GM12878 (cell line): ENCODE measurements around the gene MANEAL. TPM values are rescaled to one million over a fixed set of nuclear protein-coding genes. Genes with fewer than 3 reads are reported as not detected.
A peak's percentile ranks its signal among the peaks of the same experiment; 100 is the strongest.

Experiments
- ATAC-seq: fragments of 200-7000 bp; cut with Tn5 transposase; 3 replicates; pipeline ENCODE4 v1.9.1; 2020; ENCODE audit warnings: mild to moderate bottlenecking, moderate library complexity
- BruUV-seq: library from RNA; stranded (reverse); fragments of 400-500 nt; replicated peaks from 2 replicates; lab custom pipeline; 2021; lab: Mats Ljungman, UMichigan
- CTCF ChIA-PET: fragments of 300-600 bp; sonication (Branson Sonifier 250); formaldehyde crosslinking; extraction: SDS; loops from one replicate; lab custom pipeline; 2021; ENCODE audit warnings: inconsistent platforms; lab: Yijun Ruan, JAX
- POLR2A ChIA-PET: fragments of 350-600 bp; formaldehyde crosslinking; extraction: SDS; loops from one replicate; lab custom pipeline; 2021; ENCODE audit warnings: inconsistent platforms; lab: Charles Lee
- RAD21 ChIA-PET: fragments of 300-600 bp; sonication (Branson Sonifier 250); formaldehyde crosslinking; loops from one replicate; lab custom pipeline; 2023; ENCODE audit warnings: antibody characterized with exemption; ENCODE audit not compliant: unreplicated experiment; lab: Charles Lee
- SMC1A ChIA-PET: fragments of 300-600 bp; sonication (Branson Sonifier 250); formaldehyde crosslinking; loops from one replicate; lab custom pipeline; 2023; ENCODE audit not compliant: unreplicated experiment, uncharacterized antibody; lab: Charles Lee
- DNase-seq: peaks from one replicate; pipeline ENCODE4 v3.0.0-alpha.2; 2011; ENCODE audit warnings: low read depth, low spot score
- FAIRE-seq: peaks from 3 replicates; lab custom pipeline; 2011; peaks lifted over from hg19 to GRCh38; lab: Jason Lieb, UNC
- H2AFZ ChIP-seq: 2 replicates; pipeline ENCODE4 v1.6.0; 2011; ENCODE audit warnings: low read depth, low read length, control low read depth; ENCODE audit not compliant: control insufficient read depth
- H3K27ac ChIP-seq: 2 replicates; pipeline ENCODE4 v1.5.1; 2011; ENCODE audit warnings: control low read depth; ENCODE audit not compliant: control insufficient read depth, insufficient read depth
- H3K27me3 ChIP-seq, 2 experiments: replicated peaks in 1 of 2; 2 replicates each; pipeline versions ENCODE4 v1.6.0 to v1.6.1; 2011; ENCODE audit warnings: low read length in 1 of 2; ENCODE audit not compliant: control insufficient read depth in 2 of 2, insufficient read depth in 2 of 2
- H3K36me3 ChIP-seq, 2 experiments: 2 replicates each; pipeline ENCODE4 v1.5.1; 2011; ENCODE audit warnings: low read length in 1 of 2; ENCODE audit not compliant: control insufficient read depth in 2 of 2, insufficient read depth in 2 of 2
- H3K4me1 ChIP-seq: 2 replicates; pipeline ENCODE4 v1.6.1; 2011; ENCODE audit warnings: mild to moderate bottlenecking, low read length, moderate library complexity, mixed read lengths; ENCODE audit not compliant: control insufficient read depth, insufficient read depth
- H3K4me2 ChIP-seq: 2 replicates; pipeline ENCODE4 v1.6.0; 2011; ENCODE audit warnings: control low read depth; ENCODE audit not compliant: control insufficient read depth, insufficient read depth
- H3K4me3 ChIP-seq: fragments of 200-600 bp; sonication (generic); 2 replicates; pipeline ENCODE4 v1.5.1; 2016
- H3K79me2 ChIP-seq: 2 replicates; pipeline ENCODE4 v1.6.0; 2011; ENCODE audit warnings: low read length; ENCODE audit not compliant: control insufficient read depth, insufficient read depth
- H3K9ac ChIP-seq: 2 replicates; pipeline ENCODE4 v1.8.0; 2011; ENCODE audit warnings: low read length, control low read depth, mixed read lengths; ENCODE audit not compliant: control insufficient read depth, insufficient read depth
- H3K9me3 ChIP-seq: replicated peaks from 3 replicates; pipeline ENCODE4 v1.5.1; 2011; ENCODE audit warnings: mild to moderate bottlenecking, low read length; ENCODE audit not compliant: control insufficient read depth, insufficient read depth
- H4K20me1 ChIP-seq: 2 replicates; pipeline ENCODE4 v1.6.0; 2011; ENCODE audit not compliant: control insufficient read depth, insufficient read depth
- BMI1 ChIP-seq: fragments of 450-650 bp; IDR thresholded peaks from 2 replicates; pipeline ENCODE4 v1.6.1; 2016; ENCODE audit warnings: mild to moderate bottlenecking, moderate library complexity, borderline replicate concordance
- CHD1 ChIP-seq: IDR thresholded peaks from 2 replicates; pipeline ENCODE4 v1.6.1; 2012; ENCODE audit warnings: low read depth, low read length, improper control_type of control experiment
- CREB1 ChIP-seq: IDR thresholded peaks from 2 replicates; pipeline ENCODE4 v1.6.1; 2012; ENCODE audit warnings: low read depth, mild to moderate bottlenecking, inconsistent platforms
- HDAC6 ChIP-seq: fragments of 200-600 bp; sonication (generic); IDR thresholded peaks from one replicate; pipeline ENCODE4 v1.8.0; 2017; ENCODE audit warnings: antibody characterized with exemption; ENCODE audit not compliant: unreplicated experiment
- HDGF ChIP-seq: fragments of 450-650 bp; IDR thresholded peaks from 2 replicates; pipeline ENCODE4 v1.6.1; 2016; ENCODE audit warnings: antibody characterized with exemption
- JUNB ChIP-seq: IDR thresholded peaks from 2 replicates; pipeline ENCODE4 v1.6.1; 2016; ENCODE audit warnings: antibody characterized with exemption, mild to moderate bottlenecking
- JUND ChIP-seq: IDR thresholded peaks from 2 replicates; pipeline ENCODE4 v1.6.1; 2012; ENCODE audit warnings: low read depth, mild to moderate bottlenecking, low read length, improper control_type of control experiment, moderate library complexity
- NR2C2 ChIP-seq: IDR thresholded peaks from 2 replicates; pipeline ENCODE4 v1.6.1; 2011; ENCODE audit warnings: borderline replicate concordance, low read depth; ENCODE audit not compliant: control insufficient read depth, insufficient read length
- PAX8 ChIP-seq: fragments of 450-650 bp; IDR thresholded peaks from 2 replicates; pipeline ENCODE4 v1.6.1; 2017; ENCODE audit warnings: mild to moderate bottlenecking, moderate library complexity
- PML ChIP-seq: IDR thresholded peaks from 2 replicates; pipeline ENCODE4 v1.6.1; 2012; ENCODE audit warnings: low read length, inconsistent platforms
- RBBP5 ChIP-seq: fragments of 200-600 bp; sonication (generic); conservative IDR thresholded peaks from 2 replicates; pipeline ENCODE4 v1.6.1; 2016
- STAT1 ChIP-seq: fragments of 450-650 bp; conservative IDR thresholded peaks from 2 replicates; pipeline ENCODE4 v1.6.1; 2014; ENCODE audit warnings: antibody characterized with exemption, mild to moderate bottlenecking
- TCF3 ChIP-seq: IDR thresholded peaks from 2 replicates; pipeline ENCODE4 v1.6.1; 2012; ENCODE audit warnings: low read depth, mild to moderate bottlenecking, low read length, borderline replicate concordance; ENCODE audit not compliant: insufficient read depth
- WGBS: methylation state at CpG from one replicate; pipeline ENCODE4 v1.1.6; 2016; ENCODE audit warnings: low lambda C conversion rate; ENCODE audit not compliant: insufficient replicate concordance, insufficient coverage; ENCODE audit errors: missing lambda C conversion rate; 5-methylcytosine and 5-hydroxymethylcytosine counted together
- in situ Hi-C: fragments of 300-500 bp; cut with MboI; formaldehyde crosslinking; loops from 9 replicates; pipeline ENCODE4 v1.14.3; 2018; ENCODE audit warnings: mixed read lengths
- intact Hi-C: fragments of 100-400 bp; cut with micrococcal nuclease; formaldehyde crosslinking; loops from one replicate; pipeline ENCODE4 v1.14.2; 2022; ENCODE audit not compliant: unreplicated experiment
- polyA plus RNA-seq, 11 experiments: library from polyadenylated mRNA; depleted of rRNA in 4 of 11; unstranded in 6 of 11; stranded (reverse) in 5 of 11; fragments of >200 nt; fragmentation: Nextera tagmentation in 4 of 11; fragmentation: Illumina TruSeq in 1 of 11; extraction: Ambion mirVana in 4 of 11; extraction: Trizol in 1 of 11; gene quantifications; 1 replicate in 1 of 11; 2 replicates in 10 of 11; pipeline versions ENCODE4 v1.2.1 to v1.2.3, GENCODE V29; 2011 to 2016; ENCODE audit warnings: inconsistent platforms in 2 of 11, missing spikeins in 2 of 11, low read depth in 1 of 11
- total RNA-seq, 4 experiments: library from RNA; depleted of rRNA in 3 of 4; stranded (reverse); fragments of >200 nt in 3 of 4; fragmentation: Illumina TruSeq in 1 of 4; extraction: Trizol in 1 of 4; gene quantifications; 2 replicates each; pipeline versions ENCODE4 v1.2.1 to v1.2.3, GENCODE V29; 2013 to 2021
- TF ChIP-seq, protein P1 (sequence below), 3 experiments: IDR thresholded peaks in 2 of 3; conservative IDR thresholded peaks in 1 of 3; 2 replicates each; pipeline ENCODE4 v1.5.1; 2011; ENCODE audit warnings: low read depth in 3 of 3, low read length in 3 of 3, mild to moderate bottlenecking in 3 of 3, control low read depth in 2 of 3, moderate library complexity in 2 of 3, inconsistent platforms in 1 of 3, mixed read lengths in 1 of 3; ENCODE audit not compliant: control insufficient read depth in 2 of 3, insufficient read depth in 1 of 3; ENCODE audit errors: extremely low read depth in 1 of 3

The MANEAL gene
- total and polyA plus RNA-seq, 10 of the 15 experiments (the other 5 are each of a cell fraction or from before 2014, with no cell fraction given) = 0.83 to 11.1 (median 5.7) TPM

DNA sequence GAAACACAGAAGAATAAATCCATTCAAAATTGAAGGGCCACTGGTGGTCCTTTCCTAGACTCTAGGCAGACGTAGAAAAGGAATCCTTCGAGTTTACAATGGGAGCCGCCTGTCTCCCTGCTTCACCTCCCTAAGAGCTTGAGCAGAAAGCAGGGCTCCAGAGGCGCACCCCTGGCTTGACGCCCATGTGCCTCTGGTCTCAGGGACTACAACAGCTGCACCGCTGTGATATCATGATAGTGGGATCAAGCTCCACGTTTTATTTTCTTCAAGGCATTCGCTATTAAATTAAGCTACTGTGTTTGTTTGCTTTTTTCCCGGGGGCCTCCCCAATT is 13.5 kb downstream of the MANEAL start:
- FAIRE-seq (no peak), DNase-seq (no peak), ATAC-seq (no peak)
- peak overlapping the region; percentile 79 for H3K9ac ChIP-seq
- ChIA-PET POLR2A (interaction anchor here (0.5 to 2.2 kb wide), 6 partner anchors 44 to 1561 kb away, joined by 3 to 17 read pairs (median 4); partner anchors contain the start of gene MTF1), SMC1A (interaction anchor here (1.2 to 2.5 kb wide), 2 partner anchors 10 to 53 kb away, joined by 3 to 9 read pairs; partner anchors contain the start of gene MTF1), RAD21 (interaction anchor here (0.8 to 2.2 kb wide), 4 partner anchors 13 to 117 kb away, joined by 3 to 19 read pairs (median 4); partner anchors contain the start of gene MTF1), CTCF (interaction anchor here (1.0 to 2.9 kb wide), 5 partner anchors 10 to 125 kb away, joined by 3 to 17 read pairs (median 6); partner anchors contain the start of gene MTF1)
- H4K20me1 ChIP-seq = no peaks in the 10 kb centered on the region
- peaks cover 28% of the 10 kb centered on the region for H3K79me2 ChIP-seq
- no TSS peak for BruUV-seq
- peaks cover 18 to 23% of the 10 kb centered on the region in 2 experiments for H3K36me3 ChIP-seq
- whole genome bisulfite sequencing = 0% methylated on average over 9 of the region's 9 CpGs
- peaks cover 11% of the 10 kb centered on the region for H3K4me1 ChIP-seq
- in situ Hi-C loops = no loop called here
- peak overlapping the region; percentile 91 for H3K4me3 ChIP-seq
- no peaks in the 10 kb centered on the region for H3K27me3 ChIP-seq
- H2AFZ ChIP-seq = no peak overlapping the region
- TF ChIP-seq HDAC6 = peak; percentile 41
- TF ChIP-seq STAT1 = no peak
- intact Hi-C loops = no loop called here
- peak overlapping the region; percentile 99 for H3K4me2 ChIP-seq
- peak overlapping the region; percentile 81 for H3K27ac ChIP-seq
- H3K9me3 ChIP-seq = no peaks in the 10 kb centered on the region

DNA sequence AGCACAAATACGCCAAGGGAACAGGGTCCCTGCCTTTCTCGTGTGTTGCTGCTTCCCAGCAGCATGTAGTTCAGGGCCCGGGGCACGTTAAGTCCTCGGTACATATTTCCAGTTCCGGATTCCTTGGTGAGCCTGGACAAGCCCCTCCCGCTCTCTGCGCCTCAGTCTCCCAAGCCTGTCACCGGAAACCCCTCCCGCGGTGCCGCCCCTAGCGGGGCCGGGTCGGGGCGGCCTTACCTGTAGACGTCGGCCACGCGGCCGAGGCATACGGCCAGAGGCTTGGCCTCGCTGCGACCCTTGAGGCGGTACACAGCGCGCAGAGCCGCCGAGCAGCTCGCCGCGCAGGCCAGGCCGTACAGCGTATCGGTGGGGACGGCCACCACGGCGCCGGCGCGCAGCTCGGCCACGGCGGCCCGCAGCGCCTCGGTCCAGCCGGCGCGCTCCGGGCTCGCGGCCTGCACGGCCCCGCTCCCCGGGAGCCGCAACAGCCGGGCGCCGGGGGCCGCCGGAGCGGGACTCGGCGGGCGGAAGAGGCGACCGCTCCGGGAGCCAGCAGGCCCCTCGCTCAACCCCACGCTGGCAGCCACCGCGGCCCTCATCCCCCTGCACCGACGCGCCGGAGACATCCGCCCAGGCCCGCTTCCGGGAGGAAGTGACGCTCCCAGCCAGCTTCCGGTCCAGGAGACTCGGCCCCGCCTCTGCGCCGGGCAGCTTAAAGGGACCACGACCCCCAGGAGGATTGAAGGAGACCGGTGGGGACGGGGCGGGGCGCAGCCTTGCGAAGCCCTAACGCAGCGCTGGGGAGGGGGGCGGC is 14.1 kb downstream of the MANEAL start, which contains the start of the genes C1orf122 and YRDC:
Gene C1orf122 (plus strand): TSS at position 236 of the 814 bp plus-strand sequence. CDS start 615 bp downstream, outside the sequence.
Gene YRDC (minus strand): TSS at position 654 of the 814 bp plus-strand sequence. CDS start 28 bp downstream, at position 626.
- peak within 1 kb of the TSS; percentile 81 for H3K27ac ChIP-seq
- CTCF ChIA-PET = interaction anchor here (1.0 to 2.9 kb wide), 6 partner anchors 11 to 125 kb away, joined by 3 to 17 read pairs (median 6); partner anchors contain the start of gene MTF1
- FAIRE-seq = peak; percentile 57
- H3K4me1 ChIP-seq = peaks cover 11% of the 10 kb centered on the region
- SMC1A ChIA-PET = interaction anchor here (0.6 to 2.5 kb wide), 8 partner anchors 9 to 1216 kb away, joined by 3 to 9 read pairs (median 4); partner anchors contain the start of gene MTF1
- H3K9ac ChIP-seq = peak within 1 kb of the TSS; percentile 79
- intact Hi-C loops (loop anchor here (1.0 kb wide), 1 partner anchor 115 kb away; the partner anchor contains the start of gene CDCA8), in situ Hi-C loops (no loop called here)
- peak within 1 kb of the TSS; percentile 99 for H3K4me2 ChIP-seq
- H3K36me3 ChIP-seq = peaks cover 16 to 23% of the 10 kb centered on the region in 2 experiments
- ATAC-seq = peak; percentile 93
- peaks cover 28% of the 10 kb centered on the region for H3K79me2 ChIP-seq
- peak within 1 kb of the TSS; percentile 72 for H2AFZ ChIP-seq
- H3K4me3 ChIP-seq = peak within 1 kb of the TSS; percentile 91
- BruUV-seq = TSS peak; percentile 59
- no peaks in the 10 kb centered on the region for H3K27me3 ChIP-seq
- no peaks in the 10 kb centered on the region for H4K20me1 ChIP-seq
- POLR2A ChIA-PET = interaction anchor here (0.6 to 2.2 kb wide), 10 partner anchors 9 to 1954 kb away, joined by 3 to 17 read pairs (median 3); partner anchors contain the start of genes CDCA8 and MTF1
- DNase-seq = peak; percentile 35
- RAD21 ChIA-PET = interaction anchor here (0.6 to 2.2 kb wide), 10 partner anchors 11 to 366 kb away, joined by 3 to 19 read pairs (median 4); partner anchors contain the start of gene MTF1
- WGBS = 2% methylated on average over 78 of the region's 95 CpGs
- H3K9me3 ChIP-seq = no peaks in the 10 kb centered on the region
- TF ChIP-seq PML = no peak; the same call in 1 of the 2 replicates
- TF ChIP-seq JUND = no peak
- TF ChIP-seq, protein P1, sequence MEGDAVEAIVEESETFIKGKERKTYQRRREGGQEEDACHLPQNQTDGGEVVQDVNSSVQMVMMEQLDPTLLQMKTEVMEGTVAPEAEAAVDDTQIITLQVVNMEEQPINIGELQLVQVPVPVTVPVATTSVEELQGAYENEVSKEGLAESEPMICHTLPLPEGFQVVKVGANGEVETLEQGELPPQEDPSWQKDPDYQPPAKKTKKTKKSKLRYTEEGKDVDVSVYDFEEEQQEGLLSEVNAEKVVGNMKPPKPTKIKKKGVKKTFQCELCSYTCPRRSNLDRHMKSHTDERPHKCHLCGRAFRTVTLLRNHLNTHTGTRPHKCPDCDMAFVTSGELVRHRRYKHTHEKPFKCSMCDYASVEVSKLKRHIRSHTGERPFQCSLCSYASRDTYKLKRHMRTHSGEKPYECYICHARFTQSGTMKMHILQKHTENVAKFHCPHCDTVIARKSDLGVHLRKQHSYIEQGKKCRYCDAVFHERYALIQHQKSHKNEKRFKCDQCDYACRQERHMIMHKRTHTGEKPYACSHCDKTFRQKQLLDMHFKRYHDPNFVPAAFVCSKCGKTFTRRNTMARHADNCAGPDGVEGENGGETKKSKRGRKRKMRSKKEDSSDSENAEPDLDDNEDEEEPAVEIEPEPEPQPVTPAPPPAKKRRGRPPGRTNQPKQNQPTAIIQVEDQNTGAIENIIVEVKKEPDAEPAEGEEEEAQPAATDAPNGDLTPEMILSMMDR (IDR thresholded peaks at IDR 0.05 in 2 of 3, conservative IDR thresholded peaks at IDR 0.05 in 1 of 3; ENCODE audit: control insufficient read depth in 2 of 3, extremely low read depth in 1 of 3, insufficient read depth in 1 of 3, low read depth in 3 of 3, low read length in 3 of 3) = no peak
- no peak for TF ChIP-seq RBBP5
- TF ChIP-seq BMI1 = no peak
- peak; percentile 93 for TF ChIP-seq CREB1
- no peak for TF ChIP-seq NR2C2
- no peak for TF ChIP-seq JUNB
- no peak for TF ChIP-seq CHD1
- TF ChIP-seq HDGF = no peak
- TF ChIP-seq PAX8 = no peak
- 0 out of 2 replicates have a peak, but pooled peaks have one; percentile 26 for TF ChIP-seq TCF3
